Activated T-cell treated with anti-CD3 and anti-CD28 coated beads, Interleukin-2, amount 50 U/mL, for 72 hours (primary cell): ENCODE data around the gene GLG1. TPM values are rescaled to one million over a fixed set of nuclear protein-coding genes. Genes with fewer than 3 reads are reported as not detected.

Experiments
- ATAC-seq, 2 donors: fragments of 150-1000 bp; cut with Tn5 transposase; replicated peaks in 1 of 2; 2 replicates each; pipeline ENCODE4 v1.10.0; 2021; ENCODE audit warnings: moderate library complexity in 2 of 2, mild to moderate bottlenecking in 1 of 2
- DNase-seq, 2 donors: peaks; one replicate each; pipeline ENCODE4 v3.0.0; 2021 to 2022; ENCODE audit warnings: mixed read lengths in 1 of 2
- H3K27ac Mint-ChIP-seq: one replicate; pipeline ENCODE4 v1.8.0; 2022; ENCODE audit warnings: mild to moderate bottlenecking, moderate library complexity, mixed read lengths
- H3K27me3 Mint-ChIP-seq: one replicate; pipeline ENCODE4 v1.8.0; 2022; ENCODE audit warnings: low read depth, mixed read lengths
- H3K36me3 Mint-ChIP-seq, 2 donors: one replicate each; pipeline ENCODE4 v1.8.0; 2022; ENCODE audit warnings: mixed read lengths in 2 of 2, mild to moderate bottlenecking in 1 of 2; ENCODE audit not compliant: insufficient read depth in 2 of 2
- H3K4me1 Mint-ChIP-seq: one replicate; pipeline ENCODE4 v1.8.0; 2022; ENCODE audit warnings: low read depth, mixed read lengths
- H3K4me3 Mint-ChIP-seq, 2 donors: one replicate each; pipeline ENCODE4 v1.8.0; 2022; ENCODE audit warnings: mild to moderate bottlenecking in 2 of 2, mixed read lengths in 2 of 2, moderate library complexity in 2 of 2
- H3K9me3 Mint-ChIP-seq, 2 donors: one replicate each; pipeline ENCODE4 v1.8.0; 2022; ENCODE audit warnings: mixed read lengths in 2 of 2
- total RNA-seq, 2 donors: library from RNA; stranded (reverse); gene quantifications; one replicate each; pipeline ENCODE4 v1.2.3, GENCODE V29; 2022

GLG1 gene
- total RNA-seq, 2 donors from 2014 or later = 67.4 to 72.3 TPM

- H3K4me3 Mint-ChIP-seq = peak overlapping the region; percentile 44 to 53
- H3K36me3 Mint-ChIP-seq = peaks cover 2% of the 10 kb centered on the region in 2 donors
- DNase-seq (no peak), ATAC-seq (peak; percentile 83 to 84)
- no peaks in the 10 kb centered on the region for H3K9me3 Mint-ChIP-seq
- peak overlapping the region; percentile 62 for H3K27ac Mint-ChIP-seq
- peaks cover 82% of the 10 kb centered on the region for H3K4me1 Mint-ChIP-seq
- H3K27me3 Mint-ChIP-seq = no peaks in the 10 kb centered on the region
These were observed 29.0 kb downstream of the GLG1 start for GRCh38 chr16:74577882-74578366.

- Mint-ChIP-seq H3K27ac (no peak overlapping the region), H3K36me3 (peaks cover 0 to 2% of the 10 kb centered on the region in 2 donors), H3K27me3 (no peaks in the 10 kb centered on the region), H3K4me1 (peaks cover 87% of the 10 kb centered on the region), H3K4me3 (no peak overlapping the region), H3K9me3 (no peaks in the 10 kb centered on the region)
- ATAC-seq (no peak), DNase-seq (no peak)
These were observed 30.9 kb downstream of the GLG1 start for GRCh38 chr16:74575807-74576643.

DNA sequence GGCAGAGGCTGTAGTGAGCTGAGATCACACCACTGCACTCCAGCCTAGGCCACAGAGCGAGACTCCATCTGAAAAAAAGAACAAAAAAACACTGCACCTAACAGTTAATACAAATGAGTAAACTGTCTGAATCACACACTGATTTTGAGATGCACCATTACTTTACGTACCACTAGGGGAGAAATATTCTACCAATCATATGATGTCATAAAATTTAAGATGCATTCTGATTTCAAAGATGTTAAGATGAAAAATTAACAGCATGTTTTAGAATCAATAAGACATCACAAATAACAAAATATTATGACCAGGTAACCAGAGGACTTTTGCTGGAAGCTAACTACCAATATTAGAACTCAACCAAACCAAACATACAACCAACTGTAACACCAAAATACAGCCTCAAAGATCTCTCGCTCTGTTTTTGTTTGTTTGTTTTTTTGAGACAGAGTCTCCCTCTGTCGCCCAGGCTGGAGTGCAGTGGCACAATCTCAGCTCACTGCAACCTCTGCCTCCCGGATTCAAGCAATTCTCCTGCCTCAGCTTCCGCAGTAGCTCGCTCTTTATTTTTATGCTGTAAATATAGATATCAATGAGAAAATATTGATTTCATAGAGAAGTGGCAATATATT is 31.6 kb downstream of the GLG1 start:
- Mint-ChIP-seq H3K4me1 (peaks cover 87% of the 10 kb centered on the region), H3K27me3 (no peaks in the 10 kb centered on the region), H3K36me3 (peaks cover 0 to 2% of the 10 kb centered on the region in 2 donors), H3K9me3 (no peaks in the 10 kb centered on the region), H3K4me3 (no peak overlapping the region), H3K27ac (no peak overlapping the region)
- no peak for ATAC-seq
- no peak for DNase-seq

DNA sequence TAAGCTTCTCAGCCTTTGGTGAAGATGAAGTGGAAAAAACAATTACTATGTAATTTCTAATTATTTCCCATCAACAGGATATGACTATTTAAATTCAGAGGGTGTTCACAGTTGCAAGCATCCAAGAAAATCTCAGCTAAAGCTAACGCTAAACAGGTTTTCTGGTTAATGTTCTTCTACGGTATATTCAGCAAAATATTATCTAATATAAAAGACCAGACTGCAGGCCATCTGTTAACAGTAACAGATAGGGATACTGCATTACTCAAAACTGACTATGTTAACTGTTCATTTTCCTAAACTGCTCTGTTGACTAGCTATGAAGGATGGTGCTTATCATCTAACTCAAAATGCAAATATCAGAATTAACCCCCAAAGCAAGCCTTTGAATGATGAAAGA is 32.8 kb downstream of the GLG1 start:
- Mint-ChIP-seq H3K4me1 (peaks cover 84% of the 10 kb centered on the region), H3K9me3 (no peaks in the 10 kb centered on the region), H3K27me3 (no peaks in the 10 kb centered on the region), H3K4me3 (no peak overlapping the region), H3K27ac (peak overlapping the region; percentile 54), H3K36me3 (peaks cover 0 to 2% of the 10 kb centered on the region in 2 donors)
- DNase-seq (no peak), ATAC-seq (no peak)

GRCh38 chr16:74573622-74574021 is 33.3 kb downstream of the GLG1 start:
- Mint-ChIP-seq H3K27me3 (no peaks in the 10 kb centered on the region), H3K27ac (peak overlapping the region; percentile 11), H3K36me3 (peaks cover 0 to 2% of the 10 kb centered on the region in 2 donors), H3K4me1 (peaks cover 84% of the 10 kb centered on the region), H3K4me3 (no peak overlapping the region), H3K9me3 (no peaks in the 10 kb centered on the region)
- ATAC-seq (no peak), DNase-seq (no peak)

GRCh38 chr16:74570412-74571301 is 36.3 kb downstream of the GLG1 start:
- Mint-ChIP-seq H3K9me3 (no peaks in the 10 kb centered on the region), H3K27ac (no peak overlapping the region), H3K4me1 (peaks cover 80% of the 10 kb centered on the region), H3K27me3 (no peaks in the 10 kb centered on the region), H3K4me3 (no peak overlapping the region), H3K36me3 (peaks cover 0 to 2% of the 10 kb centered on the region in 2 donors)
- DNase-seq (no peak), ATAC-seq (no peak)

- no peaks in the 10 kb centered on the region for H3K27me3 Mint-ChIP-seq
- H3K27ac Mint-ChIP-seq = no peak overlapping the region
- H3K36me3 Mint-ChIP-seq = no peaks in the 10 kb centered on the region
- H3K4me3 Mint-ChIP-seq = no peak overlapping the region
- peaks cover 82% of the 10 kb centered on the region for H3K4me1 Mint-ChIP-seq
- no peaks in the 10 kb centered on the region for H3K9me3 Mint-ChIP-seq
- no peak for DNase-seq
- peak; percentile 51 to 71 for ATAC-seq
These were observed 37.8 kb downstream of the GLG1 start for GRCh38 chr16:74568961-74569631.

GRCh38 chr16:74567901-74568300 is 39.0 kb downstream of the GLG1 start:
- ATAC-seq (no peak), DNase-seq (no peak)
- no peaks in the 10 kb centered on the region for H3K36me3 Mint-ChIP-seq
- peak overlapping the region in 1 of 2 donors; percentile 44 for H3K4me3 Mint-ChIP-seq
- peaks cover 87% of the 10 kb centered on the region for H3K4me1 Mint-ChIP-seq
- H3K27me3 Mint-ChIP-seq = no peaks in the 10 kb centered on the region
- no peaks in the 10 kb centered on the region for H3K9me3 Mint-ChIP-seq
- no peak overlapping the region for H3K27ac Mint-ChIP-seq

GRCh38 chr16:74565378-74565777 is 41.5 kb downstream of the GLG1 start:
- peaks cover 86% of the 10 kb centered on the region for H3K4me1 Mint-ChIP-seq
- peak overlapping the region; percentile 35 for H3K27ac Mint-ChIP-seq
- no peak overlapping the region for H3K4me3 Mint-ChIP-seq
- DNase-seq = no peak
- H3K27me3 Mint-ChIP-seq = no peaks in the 10 kb centered on the region
- H3K36me3 Mint-ChIP-seq = no peaks in the 10 kb centered on the region
- no peak for ATAC-seq
- no peaks in the 10 kb centered on the region for H3K9me3 Mint-ChIP-seq

GRCh38 chr16:74564451-74564984 is 42.4 kb downstream of the GLG1 start:
- DNase-seq (no peak), ATAC-seq (no peak)
- peak overlapping the region; percentile 16 for H3K27ac Mint-ChIP-seq
- no peaks in the 10 kb centered on the region for H3K36me3 Mint-ChIP-seq
- peaks cover 90% of the 10 kb centered on the region for H3K4me1 Mint-ChIP-seq
- H3K4me3 Mint-ChIP-seq = peak overlapping the region in 1 of 2 donors; percentile 16
- no peaks in the 10 kb centered on the region for H3K9me3 Mint-ChIP-seq
- H3K27me3 Mint-ChIP-seq = no peaks in the 10 kb centered on the region

- DNase-seq = peak; percentile 19 to 32
- Mint-ChIP-seq H3K9me3 (no peaks in the 10 kb centered on the region), H3K36me3 (peaks cover 0 to under 1% of the 10 kb centered on the region in 2 donors), H3K4me1 (peaks cover 90% of the 10 kb centered on the region), H3K4me3 (peak overlapping the region in 1 of 2 donors; percentile 16), H3K27me3 (no peaks in the 10 kb centered on the region), H3K27ac (peak overlapping the region; percentile 16)
- ATAC-seq = peak; percentile 70 to 71
These were observed 43.1 kb downstream of the GLG1 start for GRCh38 chr16:74563828-74564263.

GRCh38 chr16:74562117-74562516 is 44.8 kb downstream of the GLG1 start:
- no peaks in the 10 kb centered on the region for H3K27me3 Mint-ChIP-seq
- peaks cover 0 to 2% of the 10 kb centered on the region in 2 donors for H3K36me3 Mint-ChIP-seq
- H3K4me1 Mint-ChIP-seq = peaks cover 80% of the 10 kb centered on the region
- H3K27ac Mint-ChIP-seq = no peak overlapping the region
- no peak overlapping the region for H3K4me3 Mint-ChIP-seq
- no peaks in the 10 kb centered on the region for H3K9me3 Mint-ChIP-seq
- peak in 1 of 2 donors; percentile 25 for ATAC-seq
- no peak for DNase-seq
